ENCODE results near the gene MORF4L1.
"Not testable (repeated sequence)": the region's sequence is repeated elsewhere in the genome, so short reads cannot be mapped to it uniquely, and the experiment has no call there.

GRCh38 chr15:78876954-78877353 is 4.3 kb downstream of the MORF4L1 start:
- TF ChIP-seq CTCF (IDR thresholded peaks at IDR 0.05; ENCODE audit: low read depth, low read length); POLR2A (IDR thresholded peaks at IDR 0.05; ENCODE audit: extremely low read depth, insufficient read length); MYC (IDR thresholded peaks at IDR 0.05; ENCODE audit: low read depth, low read length); MAX (IDR thresholded peaks at IDR 0.05; ENCODE audit: low read depth, low read length): not testable (repeated sequence)
